Activated CD4-positive, alpha-beta T cell treated with anti-CD3 and anti-CD28 coated beads, Interleukin-2, amount 50 U/mL, for 4 hours (primary cell): ENCODE data around the gene HUWE1.
A peak's percentile ranks its signal among the peaks of the same experiment; 100 is the strongest.

Experiments
- DNase-seq, 2 experiments: peaks; one replicate each; pipeline ENCODE4 v3.0.0-alpha.2; 2020

The HUWE1 gene

DNA sequence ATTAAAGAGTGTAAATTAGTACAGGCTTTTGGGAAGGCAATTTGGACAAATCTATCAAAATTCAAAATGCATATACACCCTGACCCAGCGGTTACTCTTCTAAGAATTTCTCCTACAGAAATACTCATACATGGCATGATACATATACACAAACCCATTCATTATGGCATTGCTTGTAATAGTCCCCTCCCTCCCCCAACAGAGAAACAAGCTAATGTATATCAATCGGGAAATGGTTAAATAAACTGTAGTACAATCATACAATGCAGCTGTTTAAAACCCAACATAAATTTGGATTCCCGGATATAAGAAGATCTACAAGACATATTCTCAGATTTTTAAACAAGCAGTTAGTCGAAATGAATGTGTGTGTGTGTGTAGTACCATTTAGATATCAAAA lies 808 bp downstream of the HUWE1 start:
- no peak for DNase-seq

DNA sequence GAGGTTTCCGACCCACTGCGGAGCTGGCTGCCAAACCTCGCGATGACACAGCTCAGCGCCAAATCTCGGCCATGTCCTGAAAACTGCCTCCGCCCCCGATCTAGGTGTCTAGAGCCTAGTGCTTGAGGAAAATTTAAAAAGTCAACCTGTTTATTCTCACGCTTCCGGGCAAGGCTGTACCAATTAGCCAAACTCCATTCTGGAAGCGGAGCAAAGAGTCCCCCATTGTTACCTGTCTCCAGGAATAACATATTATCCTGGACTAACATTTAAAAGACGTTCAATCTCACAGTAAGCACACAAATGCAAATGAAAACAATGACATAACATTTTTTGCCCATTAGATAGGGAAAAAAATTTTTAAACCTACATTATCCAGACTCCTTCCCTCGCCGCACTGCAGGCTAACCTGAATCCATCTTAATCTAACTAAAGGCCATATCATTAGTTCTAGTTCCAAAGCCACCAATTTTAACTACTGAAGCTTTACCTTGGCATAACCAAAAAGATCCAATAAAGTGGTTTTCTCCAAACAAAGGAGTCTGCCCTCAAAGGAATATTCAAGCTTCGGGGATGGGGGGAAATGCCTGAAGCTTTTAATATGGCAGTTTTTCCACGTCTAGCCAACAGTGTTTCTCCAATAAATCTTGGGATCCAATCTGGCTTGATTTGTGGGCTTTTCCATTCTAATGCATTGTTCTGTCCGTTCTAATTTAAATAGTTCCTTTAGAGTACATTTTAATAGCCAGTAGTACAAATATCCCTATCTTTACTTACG lies 1.9 kb downstream of the HUWE1 start:
- DNase-seq = peak in 1 of 2 experiments; percentile 82

DNA sequence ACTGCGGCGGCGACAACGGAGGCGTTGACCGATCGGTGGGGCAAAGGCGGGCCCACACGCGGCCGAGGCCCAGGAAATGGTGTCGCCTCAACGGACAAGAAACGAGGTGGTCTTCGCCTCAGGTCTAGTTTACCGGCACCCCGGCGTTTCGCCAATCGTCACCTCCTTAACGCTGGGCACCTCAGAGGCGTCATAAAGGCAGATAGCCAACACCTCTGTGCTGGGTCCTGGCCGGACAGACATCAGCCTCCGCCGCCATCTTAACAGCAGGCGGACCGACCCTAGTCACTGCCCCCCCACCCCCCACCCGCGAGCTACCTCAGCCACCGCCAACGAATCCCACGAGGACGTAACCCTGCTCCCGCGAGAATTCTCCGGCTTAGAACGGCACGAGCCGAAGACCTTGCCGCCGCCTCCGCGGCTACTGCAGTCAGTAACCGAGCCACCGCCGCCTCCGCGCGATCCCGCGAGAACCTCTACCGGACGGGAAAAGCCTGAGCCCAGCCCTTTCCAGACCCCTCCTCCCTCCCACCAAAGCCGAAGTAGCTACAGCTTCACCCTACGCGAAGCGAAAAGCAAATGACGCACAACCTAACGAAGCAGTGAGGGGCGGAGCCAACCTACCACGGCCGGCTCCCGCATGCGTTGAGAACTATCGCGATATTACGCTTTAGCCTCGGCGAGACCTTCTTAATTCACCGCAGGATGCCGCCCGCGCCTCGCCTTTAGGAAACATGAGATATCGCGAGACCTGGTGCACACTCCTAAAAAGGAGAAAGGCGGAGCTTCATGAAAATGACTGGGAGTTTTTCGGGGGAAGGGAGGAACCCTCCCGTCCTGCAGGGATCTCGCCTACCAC lies 2.7 kb downstream of the HUWE1 start:
- DNase-seq = peak; percentile 83 to 87

- DNase-seq = peak; percentile 20 to 21
Observed at GRCh38 chrX:53682885-53683555, 3.5 kb downstream of the HUWE1 start.

- peak in 1 of 2 experiments; percentile 6 for DNase-seq
Observed at GRCh38 chrX:53681661-53682060, 4.9 kb downstream of the HUWE1 start.

- no peak for DNase-seq
Observed at GRCh38 chrX:53678667-53679066, 7.9 kb downstream of the HUWE1 start.

DNA sequence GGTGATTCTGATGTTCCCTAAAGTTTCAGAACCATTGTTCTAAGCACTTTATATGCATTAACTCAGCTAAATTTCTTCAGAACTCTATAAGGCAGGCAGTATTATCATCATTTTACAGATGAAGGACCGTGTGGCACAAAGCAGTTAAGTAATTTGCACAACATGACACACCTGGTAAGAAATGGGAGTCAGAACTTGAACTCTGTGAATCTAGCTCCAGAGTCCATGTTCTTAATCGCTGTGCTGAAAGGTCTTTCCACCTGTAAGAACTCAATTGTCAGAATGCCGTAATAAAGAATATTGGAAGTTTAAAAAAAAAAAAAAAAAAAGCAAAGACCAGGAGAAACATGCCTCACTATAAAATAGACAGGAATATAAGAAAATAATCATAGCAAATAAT lies 9.2 kb downstream of the HUWE1 start:
- DNase-seq = no peak

- no peak for DNase-seq
Observed at GRCh38 chrX:53674581-53674980, 11.9 kb downstream of the HUWE1 start.

- DNase-seq = no peak
Observed at GRCh38 chrX:53669258-53669657, 17.3 kb downstream of the HUWE1 start.

- no peak for DNase-seq
Observed at GRCh38 chrX:53666171-53666570, 20.3 kb downstream of the HUWE1 start.

GRCh38 chrX:53660004-53660403 lies 26.5 kb downstream of the HUWE1 start:
- DNase-seq = no peak

- no peak for DNase-seq
Observed at GRCh38 chrX:53659039-53659438, 27.5 kb downstream of the HUWE1 start.

DNA sequence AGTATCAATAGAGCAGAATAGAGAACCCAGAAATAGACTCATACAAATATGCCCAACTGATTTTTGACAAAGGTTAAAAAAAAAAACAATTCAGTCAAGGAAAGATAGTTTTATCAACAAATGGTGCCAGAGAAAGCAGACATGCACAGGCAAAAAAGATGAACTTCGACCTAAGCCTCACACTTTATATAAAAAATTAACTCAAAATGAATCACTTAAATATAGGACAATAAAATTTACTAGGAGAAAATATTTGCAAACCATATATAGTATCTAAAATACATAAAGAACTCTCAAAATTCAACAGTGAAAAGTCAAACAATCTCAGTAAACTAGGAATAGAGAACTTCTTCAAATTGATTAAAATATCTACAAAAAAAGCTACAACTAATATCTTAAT lies 29.7 kb downstream of the HUWE1 start:
- no peak for DNase-seq

DNA sequence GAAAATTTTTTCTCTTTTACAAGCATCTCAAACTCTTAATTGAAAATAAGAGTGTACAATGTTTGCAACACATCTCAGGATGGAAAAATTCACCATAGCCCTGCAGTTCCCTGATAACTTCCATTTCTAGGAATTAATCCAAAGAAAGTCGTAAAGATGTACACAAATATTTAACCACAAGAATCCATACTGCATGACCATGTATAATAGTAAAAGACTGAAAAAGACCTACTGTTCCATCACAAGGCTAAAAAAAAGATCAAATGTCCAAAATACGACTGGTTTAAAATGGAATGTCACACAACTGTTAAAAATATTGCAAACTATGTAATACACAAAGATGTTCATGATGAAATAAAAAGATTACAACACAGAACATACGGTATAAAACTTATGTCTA lies 32.1 kb downstream of the HUWE1 start:
- DNase-seq = no peak

DNA sequence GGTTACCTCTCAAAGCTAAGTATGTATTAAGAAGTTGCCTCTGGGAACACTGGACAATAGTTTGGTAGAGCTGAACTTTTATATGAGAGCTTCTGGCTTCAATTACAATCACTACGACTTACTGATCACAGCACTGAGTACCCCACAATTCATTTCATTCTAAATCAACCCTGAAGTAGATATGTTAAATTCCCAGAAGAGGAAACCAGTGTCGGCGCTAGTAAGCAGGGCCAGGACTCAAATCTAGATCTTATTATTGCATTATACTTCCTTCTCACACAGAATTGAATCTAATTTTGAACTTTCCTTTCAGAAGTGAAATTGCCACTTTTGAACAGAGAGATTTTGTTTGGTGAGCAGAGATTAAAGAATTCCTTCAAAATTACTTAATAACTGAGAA lies 41.8 kb downstream of the HUWE1 start:
- no peak for DNase-seq

DNA sequence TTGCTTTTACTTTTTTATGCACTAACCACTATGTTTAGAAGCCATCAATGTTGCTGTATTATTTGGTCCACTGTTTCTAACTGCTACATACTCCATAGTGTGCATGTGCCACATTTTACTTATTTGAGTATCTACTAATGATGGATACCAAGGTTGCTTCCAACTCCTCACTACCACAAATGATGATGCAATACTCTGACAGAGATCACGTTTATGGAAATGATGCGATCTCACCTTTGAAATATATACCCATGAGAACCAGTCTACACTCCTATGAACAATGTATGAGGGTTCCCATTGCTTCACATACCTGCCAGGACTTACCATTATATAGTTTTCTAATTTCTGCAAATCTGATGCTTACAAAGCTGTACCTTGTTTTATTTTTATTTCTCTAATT lies 44.2 kb downstream of the HUWE1 start:
- no peak for DNase-seq

DNA sequence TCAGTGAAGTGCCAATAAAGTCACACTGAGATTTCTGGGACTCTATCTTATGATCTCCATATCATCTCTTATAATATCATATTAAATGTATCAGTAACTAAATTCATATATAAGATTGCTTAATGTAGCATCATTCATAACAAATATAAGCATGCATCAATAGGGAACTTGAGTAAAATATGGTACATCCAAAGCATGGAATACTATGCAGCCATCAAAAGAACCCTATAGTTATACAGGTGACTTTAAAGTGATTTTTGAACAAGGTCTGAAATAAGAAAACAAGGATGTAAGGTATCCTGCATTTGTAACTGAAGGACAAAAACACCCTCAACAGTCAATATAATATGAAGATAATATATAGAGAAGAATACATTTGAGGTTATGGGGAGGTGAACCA lies 47.3 kb downstream of the HUWE1 start:
- DNase-seq = no peak

DNA sequence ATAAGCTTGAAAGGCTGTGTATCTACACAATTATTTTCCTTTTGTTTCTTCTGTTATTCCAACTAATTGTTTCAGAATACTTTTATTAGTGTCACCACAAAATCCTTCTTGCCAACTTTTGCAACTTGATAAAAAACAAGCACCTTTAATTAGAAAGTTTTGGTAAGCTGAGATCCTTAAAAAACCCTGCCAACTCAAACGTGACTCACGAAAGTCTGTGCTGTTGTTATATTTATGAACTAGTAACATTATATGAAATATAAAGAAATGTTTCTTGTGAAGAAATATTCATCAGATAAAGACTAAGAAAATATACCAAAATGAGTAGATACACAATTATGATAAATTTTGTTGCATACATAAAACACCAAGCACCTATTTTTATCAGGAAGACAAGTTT lies 49.0 kb downstream of the HUWE1 start:
- no peak for DNase-seq

DNA sequence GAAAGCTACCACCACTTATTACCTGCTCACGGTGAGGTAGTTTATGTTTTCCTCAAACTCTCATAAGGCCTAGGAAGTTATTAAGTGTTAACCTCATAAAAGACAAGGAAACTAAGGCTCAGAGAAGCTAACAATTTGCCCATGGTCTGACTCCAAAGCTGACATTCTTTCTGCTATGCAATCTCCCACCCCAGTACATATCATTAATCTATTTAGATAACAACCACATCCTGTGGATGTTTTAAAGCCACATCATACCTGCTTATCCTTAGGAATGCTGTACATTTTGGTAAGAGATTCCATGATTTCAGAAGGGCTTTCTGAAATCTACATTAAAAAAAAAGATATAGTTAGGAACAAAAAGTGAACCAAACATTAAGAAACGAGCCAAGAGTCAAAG lies 55.4 kb downstream of the HUWE1 start:
- no peak for DNase-seq

DNA sequence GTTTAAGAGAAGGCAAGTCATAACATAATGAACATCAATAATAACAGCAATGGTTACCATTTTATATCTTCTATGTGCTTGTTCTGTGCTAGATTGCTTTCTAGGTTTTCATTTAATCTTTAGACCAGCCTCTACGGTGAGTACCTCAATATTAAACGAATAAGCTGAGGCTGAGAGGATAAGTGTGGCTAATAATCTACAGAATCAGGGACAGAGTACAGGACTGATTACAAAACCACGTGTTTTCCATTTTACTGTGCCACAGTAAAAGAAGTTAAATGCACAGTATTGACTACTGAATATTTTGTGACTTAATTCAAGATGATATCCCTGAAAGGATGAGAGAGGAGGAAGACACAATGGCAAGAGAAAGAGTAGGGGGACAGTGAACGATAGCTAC lies 56.3 kb downstream of the HUWE1 start:
- DNase-seq = no peak

DNA sequence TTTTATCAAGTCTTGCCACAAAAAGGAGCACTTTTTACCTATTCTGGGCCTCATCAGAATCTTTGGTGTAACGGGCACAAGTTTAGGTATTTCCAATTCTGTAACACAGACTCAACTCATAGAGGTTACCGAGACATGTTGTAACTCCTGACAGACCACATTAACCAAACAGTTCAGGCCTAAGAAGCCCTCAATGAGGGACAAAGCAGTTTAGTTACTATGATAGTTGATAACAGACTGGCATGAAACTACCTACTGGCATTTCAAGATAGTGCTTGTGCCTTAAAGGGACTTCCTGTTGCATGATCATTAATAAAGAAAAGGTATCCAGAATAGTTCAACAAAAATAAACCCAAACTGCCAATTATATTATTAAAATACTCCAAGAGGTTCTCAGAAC lies 64.1 kb downstream of the HUWE1 start:
- no peak for DNase-seq

DNA sequence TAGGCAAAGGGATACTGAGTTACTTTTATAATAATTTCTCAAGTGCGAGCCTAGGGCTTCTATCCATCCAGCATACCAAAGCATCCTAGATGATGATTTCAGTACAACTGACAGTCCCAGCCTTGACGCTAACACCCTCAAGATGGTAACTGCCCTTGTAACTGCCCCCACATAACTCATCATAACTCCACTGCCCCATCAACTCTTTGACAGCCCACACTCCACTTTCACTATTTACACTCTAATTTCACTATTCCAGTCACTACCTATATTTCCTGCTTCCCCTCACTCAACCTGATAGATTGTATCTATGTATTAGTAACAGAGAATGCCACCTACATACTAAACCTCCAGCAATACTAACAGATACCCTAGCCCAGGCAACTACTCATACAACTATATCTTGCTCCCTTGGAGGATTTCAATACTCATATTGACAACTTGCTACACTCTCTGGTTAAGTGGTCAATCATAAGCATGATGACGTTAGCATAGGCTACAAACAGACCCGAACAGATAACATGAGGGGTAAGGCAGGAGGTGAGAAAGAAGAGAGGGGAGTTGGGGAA lies 65.0 kb downstream of the HUWE1 start:
- DNase-seq = no peak

- no peak for DNase-seq
Observed at GRCh38 chrX:53616946-53617345, 69.6 kb downstream of the HUWE1 start.
